ENCODE data around the gene SMYD2.
"Not testable (repeated sequence)": the region's sequence is repeated elsewhere in the genome, so short reads cannot be mapped to it uniquely, and the experiment has no call there.

The SMYD2 gene

DNA sequence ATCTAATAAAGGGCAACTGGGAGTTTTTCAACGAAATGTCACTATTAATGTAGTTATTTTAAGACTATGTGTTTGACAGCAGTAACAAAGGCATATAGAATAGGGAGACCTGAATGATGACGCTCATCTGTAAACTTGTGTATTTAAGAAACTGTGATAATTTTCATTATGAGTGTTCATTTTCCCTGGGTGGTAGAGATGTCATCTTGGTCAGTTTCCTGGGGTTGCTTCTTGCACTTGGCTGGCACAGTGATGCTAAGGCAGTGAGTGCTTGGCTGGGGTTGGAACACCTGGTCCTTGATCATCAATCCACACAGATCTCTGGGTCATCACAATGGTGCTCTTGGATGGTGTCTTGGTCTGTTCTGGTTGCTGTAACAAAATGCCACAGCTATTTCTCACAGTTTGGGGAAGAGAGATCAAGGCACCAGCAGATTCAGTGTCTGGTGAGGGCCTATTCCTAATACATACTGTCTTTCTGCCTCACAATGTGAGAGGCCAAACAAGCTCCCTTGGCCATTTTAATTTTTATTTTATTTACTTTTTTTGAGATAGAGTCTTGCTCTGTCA, 7.9 kb upstream of the SMYD2 start:
- DNase-seq = no peak

DNA sequence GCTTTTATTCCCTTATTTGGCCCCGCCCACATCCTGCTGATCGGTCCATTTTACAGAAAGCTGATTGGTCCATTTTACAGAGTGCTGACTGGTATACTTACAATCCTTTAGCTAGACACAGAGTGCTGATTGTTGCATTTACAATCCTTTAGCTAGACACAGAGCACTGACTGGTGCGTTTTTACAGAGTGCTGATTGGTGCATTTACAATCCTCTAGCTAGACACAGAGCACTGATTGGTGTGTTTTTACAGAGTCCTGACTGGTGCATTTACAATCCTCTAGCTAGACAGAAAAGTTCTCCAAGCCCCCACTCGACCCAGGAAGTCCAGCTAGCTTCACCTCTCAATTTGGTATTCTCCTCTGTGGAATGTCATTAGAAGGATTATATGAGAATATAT, 5.3 kb upstream of the SMYD2 start:
- DNase-seq = not testable (repeated sequence)

DNA sequence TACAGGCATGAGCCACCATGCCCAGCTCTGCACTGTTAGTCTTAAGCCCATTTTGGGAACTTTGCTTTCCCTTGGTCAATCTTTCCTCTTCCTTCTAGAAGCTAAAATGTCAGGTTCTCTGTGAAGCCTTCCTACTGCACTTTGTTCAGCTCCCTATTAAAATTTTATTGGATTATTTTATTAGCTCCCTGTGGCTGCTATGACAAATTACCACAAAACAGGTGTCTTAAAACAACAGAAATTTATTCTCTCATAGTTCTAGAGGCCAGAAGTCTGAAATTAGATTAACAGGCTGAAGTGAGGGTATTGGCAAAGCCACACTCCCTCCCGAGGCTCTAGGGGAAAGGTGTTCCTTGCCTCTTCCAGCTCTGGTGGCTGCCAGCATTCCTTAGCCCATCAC, 4.2 kb upstream of the SMYD2 start:
- no peak for DNase-seq

DNA sequence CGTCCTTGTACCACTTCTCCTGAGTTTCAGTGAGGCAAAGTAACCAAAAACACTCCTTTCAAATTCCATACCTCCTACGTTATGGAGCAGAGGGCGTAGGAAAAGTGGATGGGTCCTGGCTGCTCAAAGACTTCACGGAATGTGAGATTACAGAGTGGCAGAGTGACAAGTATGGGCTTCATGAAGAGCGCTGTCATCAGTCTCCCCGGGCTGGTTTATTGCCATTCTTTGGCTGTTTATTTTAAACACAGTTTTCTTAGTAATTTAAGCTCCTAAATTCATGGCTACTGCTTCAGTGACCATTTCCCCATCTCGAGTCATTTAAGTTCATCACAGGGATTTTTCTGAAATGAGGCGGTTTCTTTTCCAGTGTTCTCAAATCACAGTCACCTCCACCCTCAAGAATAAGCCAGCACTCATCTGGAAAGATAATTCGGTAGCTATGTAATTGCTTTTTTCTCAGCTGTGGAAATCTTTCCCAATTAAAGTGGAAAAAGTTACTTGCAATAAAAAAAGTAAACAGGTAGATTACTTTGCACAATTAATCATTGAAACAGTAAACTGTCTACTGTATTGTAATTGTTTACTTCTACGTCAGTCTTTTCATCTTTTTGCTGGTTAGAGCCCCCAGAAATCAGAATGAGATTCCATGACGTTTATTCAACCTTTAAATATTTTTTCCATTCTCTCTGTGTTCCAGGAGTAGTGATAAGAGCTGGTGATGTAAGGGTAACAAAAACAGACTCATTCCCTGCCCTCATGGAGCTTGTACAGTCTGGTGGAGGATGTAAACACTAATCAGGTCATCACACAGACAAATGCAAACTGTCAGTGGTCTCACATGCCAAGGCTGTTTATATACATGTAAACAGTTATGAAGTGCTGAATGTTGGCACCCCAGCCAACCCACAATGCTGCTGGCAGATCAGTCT, 3.0 kb upstream of the SMYD2 start:
- DNase-seq = no peak

DNA sequence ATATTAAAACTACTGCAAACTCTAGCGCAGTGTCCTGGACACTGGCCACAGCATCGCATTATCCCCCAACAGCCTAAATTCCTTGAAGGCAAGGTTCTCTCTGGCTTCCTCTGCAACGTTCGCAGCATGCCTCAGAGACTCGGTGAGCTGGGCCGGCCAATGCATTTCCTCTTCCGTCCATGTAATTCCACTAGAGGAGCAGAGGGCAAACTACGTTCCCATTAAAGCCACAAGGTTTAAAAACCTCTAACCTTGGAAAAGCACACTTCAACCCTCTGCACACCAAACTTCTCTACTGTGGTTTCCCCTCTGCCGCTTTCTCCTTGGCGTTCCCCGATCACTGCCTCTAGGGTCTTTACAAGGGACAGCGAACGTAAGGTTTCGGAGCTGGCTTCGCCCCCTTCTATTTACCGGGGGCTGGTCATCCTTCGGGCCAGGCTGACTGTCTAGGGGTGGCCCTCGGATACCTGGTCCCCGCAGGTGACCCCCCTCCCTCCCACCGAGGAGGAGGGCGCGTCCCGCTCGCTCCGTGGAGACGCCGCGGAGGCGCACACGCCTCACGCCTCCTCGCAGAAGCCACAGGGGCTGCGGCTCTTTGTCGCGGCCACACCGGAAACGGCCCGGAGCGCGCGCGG, 456 bp upstream of the SMYD2 start:
- DNase-seq = peak; percentile 66

DNA sequence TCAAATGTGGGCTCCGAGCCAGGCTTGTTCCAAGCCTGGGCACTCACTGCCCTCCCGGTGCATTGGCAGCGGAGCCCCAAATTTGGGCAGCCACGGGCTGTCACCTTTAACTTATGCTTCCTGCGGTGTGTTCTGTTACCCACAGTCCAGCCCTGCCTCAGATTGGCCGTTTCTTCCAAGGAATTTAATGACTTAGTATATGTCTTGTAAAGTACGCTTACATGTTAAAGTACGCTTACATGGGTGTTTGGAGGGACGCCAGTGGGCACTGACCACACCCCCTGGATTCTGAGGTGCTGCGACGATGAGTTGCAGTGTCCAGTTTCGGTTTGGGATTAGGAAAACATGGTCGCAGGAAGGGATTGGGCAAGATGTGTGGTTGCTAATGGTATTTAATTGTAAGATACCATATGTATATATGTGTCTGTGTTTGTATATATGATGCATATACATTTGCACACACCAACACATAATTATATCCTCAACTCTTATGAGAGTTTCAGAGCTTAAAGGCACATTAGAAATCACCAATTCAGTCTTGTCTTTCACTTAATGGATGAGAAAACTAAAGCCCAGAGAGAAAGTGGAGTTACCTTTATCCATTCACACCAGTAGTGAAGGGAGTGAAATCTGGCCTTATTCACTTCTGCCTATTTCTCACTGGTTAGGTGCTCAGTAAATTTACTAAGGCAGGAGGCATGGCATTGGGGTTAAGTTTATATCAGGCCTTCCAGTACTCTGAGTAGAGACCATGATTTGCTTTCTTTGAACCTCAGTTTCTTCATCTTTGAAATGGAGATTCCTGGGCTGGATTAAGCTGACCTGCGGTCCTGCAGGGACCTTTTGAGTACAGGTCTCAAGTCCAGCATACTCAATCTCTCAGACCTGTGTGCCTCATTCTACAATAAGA, 1.0 kb downstream of the SMYD2 start:
- peak; percentile 46 for DNase-seq

DNA sequence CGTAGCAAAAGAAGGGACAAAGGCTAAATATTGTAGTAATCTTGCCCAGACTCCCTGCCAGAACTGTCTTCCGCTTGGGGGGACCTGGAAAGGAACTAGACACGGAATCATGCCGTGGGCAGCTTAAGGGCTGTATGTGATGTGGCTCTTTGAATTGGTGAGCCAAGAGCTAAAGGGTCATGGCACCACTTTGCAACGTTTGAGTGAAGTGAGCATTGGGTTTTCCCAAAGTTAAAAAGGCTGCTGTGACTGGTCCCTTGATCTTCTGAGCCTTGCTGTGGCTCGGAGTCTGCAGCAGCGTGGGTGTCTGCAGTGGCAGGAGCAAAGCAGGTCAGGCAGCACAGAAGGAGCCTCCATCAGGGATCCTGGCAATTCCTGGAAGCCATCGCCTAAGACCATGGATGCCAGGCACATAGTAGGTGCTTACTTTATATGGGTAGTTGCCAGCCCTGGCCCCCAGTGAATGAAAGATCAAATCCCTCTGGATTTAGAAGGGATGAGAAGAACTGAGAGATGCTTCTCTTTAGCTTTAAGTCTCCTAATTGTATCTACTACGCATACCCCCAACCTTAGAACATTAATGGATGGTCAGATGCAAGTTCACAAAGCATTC, 1.8 kb downstream of the SMYD2 start:
- no peak for DNase-seq

DNA sequence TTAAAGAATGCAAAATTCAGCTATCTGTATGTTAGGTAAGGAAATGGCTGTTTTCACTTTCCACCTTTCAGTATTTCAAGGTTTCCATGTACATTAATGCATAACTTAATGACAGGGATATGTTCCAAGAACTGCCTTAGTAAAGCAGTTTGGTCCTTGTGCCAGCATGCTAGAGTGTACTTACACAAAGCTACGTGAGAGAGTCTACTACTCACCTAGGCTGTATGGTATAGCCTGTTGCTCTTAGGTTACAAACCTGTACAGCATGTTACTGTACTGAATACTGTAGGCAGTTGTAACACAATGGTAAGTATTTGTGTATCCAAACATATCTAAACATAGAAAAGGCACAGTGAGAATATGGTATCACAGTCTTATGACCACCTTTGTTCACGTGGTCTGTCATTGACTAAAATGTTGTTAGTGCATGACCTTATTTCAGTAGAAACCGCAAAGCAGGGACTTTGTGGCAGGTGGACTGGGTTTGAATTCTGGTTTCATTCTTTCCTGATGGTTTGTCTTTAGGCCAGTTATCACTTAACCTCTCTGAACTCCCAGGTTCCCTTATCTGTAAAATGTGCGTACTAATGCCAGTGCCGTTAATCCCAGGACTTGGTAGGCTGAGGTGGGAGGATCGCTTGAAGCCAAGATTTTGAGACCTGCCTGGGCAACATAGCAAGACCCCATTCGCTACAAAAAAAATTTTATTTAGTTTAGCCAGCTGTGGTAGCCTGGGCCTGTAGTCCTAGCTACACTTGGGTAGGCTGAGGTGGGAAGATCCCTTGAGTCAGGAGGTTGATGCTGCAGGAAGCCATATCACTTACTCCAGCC, 4.9 kb downstream of the SMYD2 start:
- DNase-seq = no peak

DNA sequence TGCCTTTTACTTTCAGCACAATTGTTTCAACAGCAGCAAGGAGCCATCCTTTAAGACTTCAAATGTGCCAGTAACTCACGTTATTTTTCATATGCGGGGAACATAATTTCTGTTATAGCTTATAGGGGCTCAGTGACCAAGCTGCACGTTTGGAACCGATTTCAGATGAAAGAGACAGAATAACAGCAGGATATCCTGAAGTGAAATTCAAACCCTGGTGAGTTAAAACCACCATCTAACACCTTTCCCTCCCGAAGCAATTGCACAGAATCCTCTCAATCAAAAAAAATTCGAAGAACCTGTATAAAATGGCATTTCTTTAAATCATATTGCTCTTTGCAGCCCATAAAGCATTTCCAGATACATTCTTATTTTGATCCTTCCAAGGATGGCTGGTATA, 6.9 kb downstream of the SMYD2 start:
- no peak for DNase-seq

DNA sequence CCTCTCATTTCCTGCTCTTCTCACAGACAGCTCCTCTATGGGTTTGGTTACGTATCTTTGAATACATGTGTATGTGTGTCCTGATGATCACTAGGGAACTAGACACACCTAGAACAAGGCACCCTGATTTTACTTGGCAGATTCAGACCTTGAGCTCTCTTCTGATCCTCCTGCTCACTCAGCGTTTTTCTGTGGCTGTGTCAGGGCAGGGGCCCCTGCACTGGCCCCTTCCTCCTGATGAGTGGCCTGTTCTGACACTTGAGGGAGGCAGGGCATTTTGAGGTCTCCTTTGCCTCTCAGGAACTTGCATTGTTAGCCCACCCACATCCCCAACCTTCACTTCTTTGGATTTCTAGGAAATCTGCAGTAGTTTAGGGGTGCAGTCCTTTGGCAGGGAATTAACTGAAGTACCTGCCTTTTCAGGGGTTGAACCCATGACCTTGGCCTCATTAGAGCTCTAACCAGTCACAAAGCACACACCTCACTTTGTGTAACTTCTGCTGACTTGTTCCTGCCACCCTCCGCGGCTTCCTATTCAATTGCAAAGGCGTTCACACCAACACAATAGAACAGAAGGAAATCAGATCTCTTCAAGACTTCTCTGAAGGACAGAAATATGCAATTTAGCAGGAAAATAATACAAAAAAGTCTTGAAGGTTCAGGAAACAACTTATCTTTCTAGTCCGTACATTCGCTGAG, 8.8 kb downstream of the SMYD2 start:
- DNase-seq = no peak

DNA sequence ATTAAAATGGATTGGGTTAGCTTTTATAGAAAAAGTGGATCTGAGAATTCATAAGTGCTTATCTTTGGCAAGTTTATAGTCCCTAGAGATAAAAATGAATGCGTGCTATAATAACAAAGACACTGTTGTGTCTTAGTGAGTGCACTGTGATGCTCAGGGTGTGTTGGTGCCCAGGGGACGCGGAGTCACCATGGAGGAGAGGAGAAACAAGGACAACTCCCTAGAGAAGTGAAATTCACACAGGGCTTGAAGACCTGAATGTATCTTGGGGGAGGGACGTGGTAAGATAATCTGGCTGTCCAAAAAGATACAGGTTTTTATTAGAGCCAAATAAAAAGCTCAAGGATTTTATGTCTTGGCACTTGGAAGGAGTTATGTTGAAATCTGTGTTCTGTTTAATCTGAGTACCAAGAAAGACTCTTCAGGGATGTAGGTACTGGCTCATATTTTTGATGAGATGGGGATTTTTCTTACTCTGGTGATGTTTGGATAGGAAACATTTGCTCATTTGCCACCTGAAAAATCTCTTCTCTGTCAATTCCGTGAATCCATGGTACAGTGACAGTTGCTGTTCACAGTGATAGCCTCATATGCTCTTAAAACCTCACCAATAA, 9.6 kb downstream of the SMYD2 start:
- no peak for DNase-seq

DNA sequence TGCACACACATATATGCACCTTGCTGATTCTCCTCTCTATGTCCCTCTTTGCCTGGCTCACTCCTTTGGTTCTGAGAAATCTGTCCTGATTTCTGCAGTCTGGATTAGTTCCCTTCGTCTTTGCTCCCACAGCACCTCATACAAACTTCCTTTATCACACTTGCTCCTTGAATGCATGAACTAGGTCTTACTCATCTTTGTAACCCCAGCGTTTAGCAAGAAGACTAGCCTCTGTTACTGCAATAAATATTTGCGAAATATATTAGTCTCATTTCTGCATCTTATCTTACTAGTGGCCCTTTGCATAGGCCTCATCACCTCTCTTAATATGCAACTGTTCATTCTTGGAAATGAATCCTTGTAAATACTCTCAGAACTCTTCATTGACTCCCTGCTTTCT, 11.4 kb downstream of the SMYD2 start:
- no peak for DNase-seq

DNA sequence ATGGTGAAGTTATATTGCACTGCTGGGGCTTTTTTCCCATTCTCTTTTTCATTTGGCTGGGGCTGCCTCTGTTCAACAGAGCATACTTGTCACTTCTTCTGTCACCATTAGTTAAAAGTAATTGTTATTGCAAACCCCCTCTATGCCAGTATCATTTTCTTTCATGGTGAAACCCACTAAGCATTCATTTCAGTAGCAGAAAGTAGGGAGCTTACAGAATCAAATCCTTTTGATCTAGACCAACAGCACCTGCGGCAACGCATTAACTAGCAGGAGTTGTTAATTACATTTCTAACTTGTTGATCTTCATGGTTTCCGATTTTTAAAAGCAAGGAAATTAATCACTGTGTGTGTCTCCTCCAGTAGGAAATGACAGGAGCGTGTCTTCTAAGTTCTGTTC, 15.0 kb downstream of the SMYD2 start:
- DNase-seq = no peak

DNA sequence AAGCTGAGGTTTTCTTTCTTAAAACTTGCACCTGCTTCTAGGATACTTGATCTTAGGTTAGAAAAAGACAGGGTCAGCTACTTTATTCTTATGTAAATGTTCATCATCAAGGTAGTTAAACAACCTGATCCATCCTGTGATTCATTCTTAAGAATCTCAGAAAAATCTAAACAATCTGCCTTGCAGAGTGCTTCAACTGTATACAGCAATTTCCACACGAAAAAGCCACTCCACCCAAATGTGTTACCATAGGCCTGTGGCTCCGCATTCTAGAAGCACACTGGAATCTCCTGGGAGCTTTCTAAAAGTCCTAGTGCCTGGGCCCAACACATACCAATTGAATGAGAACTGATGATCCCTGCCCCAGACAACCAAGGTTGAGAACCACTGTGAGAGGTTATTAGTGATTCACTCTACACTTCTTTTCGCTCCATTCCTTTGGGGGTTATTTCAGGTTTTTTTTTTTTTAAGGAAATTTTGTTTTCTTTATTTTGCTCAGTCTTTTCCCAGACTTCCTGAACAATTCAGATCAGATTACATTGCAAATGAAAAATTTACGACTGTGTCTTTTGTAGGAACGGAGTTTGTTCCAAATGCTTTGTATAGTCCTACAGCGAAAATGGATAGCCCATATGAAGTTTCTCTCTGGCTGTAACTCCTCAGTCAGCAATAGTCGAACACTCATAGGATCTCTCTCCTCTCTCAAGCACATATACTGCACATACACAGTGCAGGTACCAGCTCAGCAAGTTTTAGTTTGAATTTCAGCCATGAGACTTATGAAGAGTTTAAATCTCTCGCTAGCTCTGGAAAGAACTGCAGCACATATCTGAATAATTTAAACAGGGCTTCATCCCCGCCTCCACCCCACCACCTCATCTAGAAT, 16.1 kb downstream of the SMYD2 start:
- DNase-seq = no peak

DNA sequence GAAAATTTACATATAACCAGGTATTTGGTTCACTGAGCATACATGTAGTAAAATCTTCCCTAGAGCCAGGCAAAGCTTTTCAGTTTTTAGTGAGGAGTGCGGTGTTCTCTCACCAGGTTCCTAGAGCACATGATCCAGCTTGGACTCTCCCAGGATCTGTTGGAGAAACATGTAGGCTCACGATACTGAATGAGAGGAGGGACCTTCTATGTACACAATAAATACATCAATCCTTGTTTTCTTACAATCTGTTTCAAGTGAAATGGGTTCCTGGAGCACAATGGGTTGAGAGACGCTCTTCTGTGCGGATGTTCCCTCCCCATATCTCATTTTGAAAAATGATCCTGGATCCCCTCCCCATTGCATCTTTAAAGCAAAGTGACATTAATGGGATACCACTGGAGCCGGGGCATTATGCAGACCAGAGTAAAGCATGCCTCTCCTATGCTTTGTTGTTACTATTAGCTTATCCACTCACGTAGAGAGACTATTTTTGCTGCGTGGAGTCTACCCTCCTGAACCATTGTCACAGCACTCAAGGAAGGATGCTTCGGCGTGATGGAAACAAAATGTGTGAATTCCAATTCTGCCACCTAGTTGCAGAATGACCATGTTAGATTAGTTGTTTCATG, 19.3 kb downstream of the SMYD2 start:
- no peak for DNase-seq

DNA sequence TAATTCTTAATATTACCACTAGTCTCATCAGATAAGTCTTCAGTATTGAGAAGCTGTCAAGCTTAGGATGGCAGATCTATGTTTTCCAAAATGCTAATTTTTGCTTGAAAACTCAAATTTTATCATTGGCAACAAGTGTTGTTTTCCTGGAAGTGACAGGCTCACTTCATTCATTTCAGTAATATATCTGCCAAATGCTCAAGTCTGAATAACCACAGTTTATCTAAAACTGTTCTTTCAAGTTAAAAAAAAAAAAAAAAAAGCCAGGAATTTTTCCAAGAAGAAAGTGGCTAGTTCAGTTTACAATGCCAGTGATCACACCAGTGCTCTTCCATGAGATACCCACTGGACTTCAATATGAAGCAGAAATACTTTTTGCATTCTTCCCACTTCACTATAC, 20.6 kb downstream of the SMYD2 start:
- no peak for DNase-seq

DNA sequence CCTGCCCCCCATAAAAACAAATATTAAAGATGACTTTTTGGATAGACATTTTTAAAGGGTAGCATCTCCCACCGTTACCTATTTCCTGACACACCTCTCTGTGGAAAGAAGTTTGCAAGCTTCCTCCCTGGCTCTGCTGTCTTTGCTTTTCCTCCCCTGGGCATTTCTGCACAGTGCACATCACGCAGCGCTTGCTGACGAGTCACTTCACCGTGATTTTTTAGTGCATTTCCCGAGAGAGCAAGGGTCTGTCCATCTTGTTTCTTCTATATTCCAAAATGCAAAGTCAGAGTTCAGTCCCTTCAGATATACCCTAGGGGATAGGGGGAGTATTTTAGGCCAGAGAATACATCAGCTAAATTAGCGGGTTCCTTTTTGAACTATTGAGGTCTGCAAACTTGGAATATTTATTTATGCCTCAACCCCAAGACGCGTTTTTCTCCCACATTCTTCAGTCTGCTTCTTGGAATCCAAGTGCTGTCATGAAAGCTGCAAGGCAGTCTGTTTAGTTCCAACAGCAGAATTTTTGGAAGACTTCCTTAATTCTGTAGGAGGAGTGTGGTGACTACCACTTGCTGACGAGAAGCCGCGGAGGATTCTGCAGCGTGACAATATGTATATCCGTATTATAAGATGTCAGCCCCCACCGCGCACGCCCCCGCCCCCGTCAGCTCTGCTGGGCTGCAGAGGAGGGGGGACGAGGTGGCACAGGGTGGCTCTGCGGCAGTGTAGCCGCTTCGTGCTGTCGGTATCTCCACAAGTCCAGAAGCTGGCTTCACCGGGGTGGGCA, 22.4 kb downstream of the SMYD2 start:
- no peak for DNase-seq

DNA sequence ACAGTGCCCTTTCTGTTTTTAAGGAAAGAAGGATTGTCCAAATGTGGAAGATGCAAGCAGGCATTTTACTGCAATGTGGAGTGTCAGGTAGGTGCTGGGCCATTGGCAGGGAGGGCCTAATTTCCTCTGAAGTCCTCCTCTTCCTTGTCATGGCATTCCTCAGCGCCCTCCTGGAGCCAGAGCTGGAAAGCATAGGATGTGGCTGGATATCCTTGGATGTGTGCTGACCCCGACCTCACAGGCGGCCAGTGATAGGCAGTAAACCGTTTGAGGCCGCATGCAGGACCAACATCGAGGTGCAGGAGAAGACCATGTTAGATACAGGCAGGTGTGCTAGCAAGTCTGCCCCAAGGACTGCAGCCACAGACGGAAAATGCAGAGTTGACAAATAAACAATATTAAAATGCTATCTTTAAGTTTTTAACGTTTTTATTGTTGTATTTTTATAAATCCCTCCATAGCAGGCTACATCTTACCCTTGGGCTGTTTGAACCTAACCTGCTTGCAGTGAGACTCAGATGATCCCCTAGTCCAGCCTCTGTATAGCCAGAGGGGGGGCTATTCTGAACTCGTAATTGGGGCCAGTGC, 24.3 kb downstream of the SMYD2 start:
- no peak for DNase-seq

All from NCI-H146 (cell line).